ENCODE measurements around the gene WNT11. TPM values are rescaled to one million over a fixed set of nuclear protein-coding genes. Genes with fewer than 3 reads are reported as not detected.

The WNT11 gene
- total RNA-seq, 1 experiment from 2014 or later: not detected

GRCh38 chr11:76253416-76253815 lies 47.1 kb upstream of the WNT11 start:
- Histone ChIP-seq H3K27me3 (ENCODE audit: insufficient read depth, low read length) (no peaks in the 10 kb centered on the region), H3K9me3 (ENCODE audit: control insufficient read depth, low read depth, low read length) (no peaks in the 10 kb centered on the region), H2BK15ac (ENCODE audit: low read depth, low read length) (no peak overlapping the region), H2BK120ac (ENCODE audit: low read depth, low read length, poor library complexity, severe bottlenecking) (no peak overlapping the region), H2AFZ (ENCODE audit: low read length) (no peak overlapping the region), H3K23ac (ENCODE audit: insufficient read length, low read depth, low read length) (no peak overlapping the region), H4K8ac (replicated peaks; ENCODE audit: insufficient read length, low read depth, low read length) (no peak overlapping the region), H3K4me2 (ENCODE audit: insufficient read depth, insufficient read length, low read length) (no peak overlapping the region), H2AK5ac (ENCODE audit: insufficient read length, low read length) (no peak overlapping the region), H3K4ac (ENCODE audit: low read depth, low read length) (no peak overlapping the region), H4K20me1 (ENCODE audit: control insufficient read depth, insufficient read depth, insufficient read length) (no peaks in the 10 kb centered on the region), H3T11ph (ENCODE audit: low read length) (no peak overlapping the region), H2BK20ac (ENCODE audit: low read depth, low read length, poor library complexity, severe bottlenecking) (no peak overlapping the region), H3K4me1 (ENCODE audit: insufficient read depth, low read length) (no peaks in the 10 kb centered on the region), H4K5ac (ENCODE audit: insufficient read length, low read depth, low read length) (no peak overlapping the region), H3K79me2 (ENCODE audit: insufficient read depth, low read length) (no peaks in the 10 kb centered on the region), H3K23me2 (ENCODE audit: insufficient read length, low read depth, low read length, poor library complexity, severe bottlenecking) (no peaks in the 10 kb centered on the region), H4K91ac (ENCODE audit: insufficient read length, low read depth, low read length) (no peak overlapping the region), H3K9ac (ENCODE audit: extremely low read depth, insufficient read length, low read length) (no peak overlapping the region), H2BK5ac (ENCODE audit: insufficient read length, low read length) (no peak overlapping the region), H3K27ac (ENCODE audit: insufficient read length, low read depth, low read length) (no peak overlapping the region), H3K56ac (ENCODE audit: insufficient read length, low read depth, low read length) (no peak overlapping the region), H2BK12ac (ENCODE audit: insufficient read length, low read depth, low read length) (no peak overlapping the region), H3K79me1 (ENCODE audit: insufficient read depth, low read depth, low read length, poor library complexity, severe bottlenecking) (no peaks in the 10 kb centered on the region), H3K18ac (ENCODE audit: insufficient read length, low read depth, low read length) (no peak overlapping the region), H3K14ac (ENCODE audit: insufficient read depth, low read length) (no peak overlapping the region)
- TF ChIP-seq CTCF (conservative IDR thresholded peaks at IDR 0.05): no peak
- Mint-ChIP-seq H3K27ac (no peak overlapping the region), H3K36me3 (ENCODE audit: insufficient read depth in 1 of 3, low read depth in 3 of 3) (no peaks in the 10 kb centered on the region; a peak in 1 of 7 replicates), H3K4me1 (peaks cover 8 to 12% of the 10 kb centered on the region in 2 experiments), H3K9me3 (peaks cover 0 to 3% of the 10 kb centered on the region in 2 experiments; a peak in 2 of 5 replicates), H3K27me3 (ENCODE audit: low read depth) (peaks cover 5% of the 10 kb centered on the region), H3K4me3 (no peak overlapping the region)
- DNase-seq: no peak
- no CpG with 5 or more reads among the region's 9 CpGs for WGBS (ENCODE audit: extremely low coverage, insufficient read length, low lambda C conversion rate)
